Naive B cell (primary cell): ENCODE results near the gene GRIN3A. TPM values are rescaled to one million over a fixed set of nuclear protein-coding genes. Genes with fewer than 3 reads are reported as not detected.

Experiments
- ATAC-seq, 2 donors: fragments of 150-1000 bp; cut with Tn5 transposase; 2 replicates each; pipeline ENCODE4 v1.10.0; 2021; ENCODE audit warnings: low read depth in 2 of 2, mild to moderate bottlenecking in 2 of 2, moderate library complexity in 2 of 2
- DNase-seq: peaks from one replicate; pipeline ENCODE4 v3.0.0; 2022
- H3K27ac Mint-ChIP-seq, 6 donors: one replicate each; pipeline ENCODE4 v1.8.0; 2020 to 2022; ENCODE audit warnings: mild to moderate bottlenecking in 6 of 6, mixed read lengths in 6 of 6, moderate library complexity in 5 of 6, inconsistent platforms in 2 of 6
- H3K27me3 Mint-ChIP-seq, 3 donors: one replicate each; pipeline ENCODE4 v1.8.0; 2021 to 2022; ENCODE audit warnings: mixed read lengths in 3 of 3, mild to moderate bottlenecking in 1 of 3
- H3K36me3 Mint-ChIP-seq, 2 donors: one replicate each; pipeline ENCODE4 v1.8.0; 2020 to 2022; ENCODE audit warnings: mixed read lengths in 2 of 2, inconsistent platforms in 1 of 2, mild to moderate bottlenecking in 1 of 2
- H3K4me1 Mint-ChIP-seq, 3 donors: one replicate each; pipeline ENCODE4 v1.8.0; 2020 to 2022; ENCODE audit warnings: mixed read lengths in 3 of 3, inconsistent platforms in 1 of 3, mild to moderate bottlenecking in 1 of 3, moderate library complexity in 1 of 3
- H3K4me3 Mint-ChIP-seq, 8 donors: one replicate each; pipeline ENCODE4 v1.8.0; 2020 to 2022; ENCODE audit warnings: mild to moderate bottlenecking in 8 of 8, mixed read lengths in 8 of 8, moderate library complexity in 8 of 8, inconsistent platforms in 2 of 8
- H3K9me3 Mint-ChIP-seq, 7 donors: one replicate each; pipeline ENCODE4 v1.8.0; 2020 to 2022; ENCODE audit warnings: mixed read lengths in 7 of 7, mild to moderate bottlenecking in 5 of 7, inconsistent platforms in 2 of 7, moderate library complexity in 1 of 7
- polyA plus RNA-seq, 6 donors: library from polyadenylated mRNA; unstranded; fragments of 300-500 nt; fragmentation: Illumina TruSeq; gene quantifications; one replicate each; pipeline ENCODE4 v1.2.3, GENCODE V29; 2021; ENCODE audit warnings: low read depth in 6 of 6

The GRIN3A gene
- polyA plus RNA-seq, 6 donors from 2014 or later, result 0.03 to 0.09 (median 0.07) TPM; not detected in 2

DNA sequence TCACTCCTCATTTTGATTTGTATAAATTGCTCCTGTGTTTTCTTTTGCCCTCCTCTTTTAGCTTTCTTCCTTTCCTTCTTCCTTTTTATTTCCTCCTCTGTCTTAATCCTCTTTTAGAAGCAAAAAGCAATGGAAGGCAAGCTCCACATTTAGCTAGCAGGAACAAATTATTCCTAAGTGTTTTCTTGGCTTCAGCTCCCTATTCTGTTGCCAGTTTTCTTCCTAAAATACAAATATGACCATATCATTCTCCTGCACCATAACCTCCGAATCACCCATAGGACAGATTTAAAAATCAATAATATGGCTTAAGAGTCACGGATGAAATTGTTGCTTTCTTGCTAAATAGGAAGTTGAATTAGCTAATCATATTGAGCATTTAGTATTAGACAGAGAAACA is 49.4 kb downstream of the GRIN3A start:
- peaks cover 0 to 3% (median 0%) of the 10 kb centered on the region in 7 donors for H3K9me3 Mint-ChIP-seq
- ATAC-seq (no peak), DNase-seq (no peak)
- no peak overlapping the region for H3K27ac Mint-ChIP-seq
- no peaks in the 10 kb centered on the region for H3K4me1 Mint-ChIP-seq
- no peaks in the 10 kb centered on the region for H3K36me3 Mint-ChIP-seq
- H3K4me3 Mint-ChIP-seq, result no peak overlapping the region
- peaks cover 0 to 16% (median 0%) of the 10 kb centered on the region in 3 donors for H3K27me3 Mint-ChIP-seq

DNA sequence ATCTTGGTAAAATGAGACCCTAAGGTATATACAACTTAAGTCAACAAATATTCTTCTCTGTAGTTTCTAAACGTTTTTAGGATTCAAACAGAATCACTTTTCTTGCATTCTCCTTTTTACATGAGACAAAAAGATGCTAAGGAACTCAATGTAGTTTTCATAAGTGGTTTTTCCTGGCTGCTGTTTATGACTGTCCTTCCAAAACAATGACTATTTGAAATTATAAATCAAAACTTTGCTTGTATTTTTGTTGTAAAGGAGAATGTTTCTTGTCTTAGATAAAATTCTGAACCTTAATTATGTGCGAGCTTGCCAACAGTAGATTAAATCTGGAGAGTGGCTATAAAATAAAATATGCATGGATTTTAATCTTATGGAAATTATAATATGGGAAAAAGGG is 53.8 kb downstream of the GRIN3A start:
- no peak overlapping the region for H3K4me3 Mint-ChIP-seq
- H3K27ac Mint-ChIP-seq, result no peak overlapping the region
- no peak for ATAC-seq
- H3K9me3 Mint-ChIP-seq, result peaks cover 0 to 3% (median 0%) of the 10 kb centered on the region in 7 donors
- H3K4me1 Mint-ChIP-seq, result no peaks in the 10 kb centered on the region
- peaks cover 0 to 11% (median 4%) of the 10 kb centered on the region in 3 donors for H3K27me3 Mint-ChIP-seq
- no peaks in the 10 kb centered on the region for H3K36me3 Mint-ChIP-seq
- DNase-seq, result no peak

DNA sequence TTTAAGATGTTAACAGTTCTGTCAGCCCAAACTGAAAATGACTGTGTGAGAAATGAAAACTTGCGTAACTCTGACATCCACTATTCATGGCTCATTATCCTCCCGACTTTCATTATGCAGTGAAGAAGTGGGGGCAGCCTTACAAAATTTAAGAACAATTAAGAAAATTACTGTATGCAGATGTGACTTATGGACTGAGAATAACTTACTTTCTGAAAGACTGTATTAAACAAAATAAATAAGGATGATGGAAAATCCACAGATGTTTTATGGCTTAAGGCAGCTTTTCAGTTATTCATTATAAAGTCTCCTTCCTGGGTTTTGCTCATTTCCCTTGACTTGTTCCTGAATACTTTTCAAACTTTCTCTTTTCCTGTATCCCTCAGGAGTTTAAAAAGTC is 55.2 kb downstream of the GRIN3A start:
- Mint-ChIP-seq H3K4me3 (no peak overlapping the region), H3K4me1 (no peaks in the 10 kb centered on the region), H3K27me3 (peaks cover 0 to 9% (median 5%) of the 10 kb centered on the region in 3 donors), H3K9me3 (peaks cover 0 to 3% (median 0%) of the 10 kb centered on the region in 7 donors), H3K27ac (no peak overlapping the region), H3K36me3 (no peaks in the 10 kb centered on the region)
- ATAC-seq (no peak), DNase-seq (no peak)

DNA sequence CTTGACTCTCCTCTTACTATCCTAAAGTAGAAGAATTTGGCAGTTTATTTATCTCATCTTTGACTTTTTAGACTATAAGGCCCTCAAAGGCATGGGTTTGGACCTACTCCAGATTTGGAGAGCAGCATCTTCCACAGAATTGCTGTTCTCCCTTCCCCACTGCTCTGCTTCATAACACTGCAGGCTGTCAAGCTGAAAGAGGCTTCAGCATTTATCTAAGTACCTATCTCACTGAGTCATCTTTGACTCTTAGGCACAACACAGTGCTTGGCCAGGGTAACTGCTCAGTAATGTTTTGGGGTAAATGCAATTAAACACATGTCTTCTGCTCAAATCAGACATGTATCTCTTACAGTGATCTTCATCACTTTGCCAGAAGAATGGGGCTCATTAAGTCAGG is 60.6 kb downstream of the GRIN3A start:
- peaks cover 0 to 4% (median 0%) of the 10 kb centered on the region in 3 donors for H3K4me1 Mint-ChIP-seq
- ATAC-seq (no peak), DNase-seq (no peak)
- H3K36me3 Mint-ChIP-seq, result no peaks in the 10 kb centered on the region
- H3K27ac Mint-ChIP-seq, result no peak overlapping the region
- H3K27me3 Mint-ChIP-seq, result peaks cover 0 to 9% (median 8%) of the 10 kb centered on the region in 3 donors
- no peaks in the 10 kb centered on the region for H3K9me3 Mint-ChIP-seq
- no peak overlapping the region for H3K4me3 Mint-ChIP-seq

DNA sequence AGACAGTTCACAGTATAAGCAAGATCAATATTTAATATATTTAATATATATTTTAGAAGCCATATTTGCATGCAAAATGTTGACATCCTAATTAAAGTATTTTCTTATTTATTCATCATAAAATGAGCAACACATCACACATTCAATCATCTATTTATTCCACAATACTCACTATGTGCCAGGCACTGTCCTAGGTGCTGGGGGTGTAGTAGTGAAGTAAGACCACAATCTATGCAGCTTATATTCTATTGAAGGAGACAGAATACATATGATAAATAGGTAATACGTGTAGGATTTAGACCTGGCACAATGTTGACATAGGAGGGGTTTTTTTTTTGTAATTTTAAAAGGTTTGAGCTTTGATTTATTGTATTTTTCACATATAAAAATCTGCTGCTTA is 63.1 kb downstream of the GRIN3A start:
- Mint-ChIP-seq H3K4me1 (peaks cover 0 to 4% (median 0%) of the 10 kb centered on the region in 3 donors), H3K36me3 (no peaks in the 10 kb centered on the region)
- no peak for ATAC-seq

DNA sequence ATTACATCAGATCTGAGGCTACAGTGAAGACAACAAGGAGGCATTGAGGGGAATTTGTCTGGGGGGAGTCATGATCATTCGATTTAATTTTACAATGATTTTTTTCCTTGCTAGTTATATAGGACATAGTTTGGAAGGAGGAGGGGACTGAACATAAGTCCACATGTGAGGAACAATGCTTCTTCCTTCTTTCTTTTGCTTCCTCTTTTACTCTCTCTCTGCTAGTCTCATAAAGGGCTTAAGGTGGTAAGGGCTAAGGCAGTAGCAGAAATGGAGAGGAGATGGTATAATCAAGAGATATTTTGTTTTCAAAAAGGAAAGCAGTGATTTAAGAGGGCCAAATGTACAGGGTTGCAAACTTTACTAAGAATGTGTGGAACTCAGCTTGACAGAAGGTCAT is 64.3 kb downstream of the GRIN3A start:
- Mint-ChIP-seq H3K4me1 (peaks cover 0 to 4% (median 0%) of the 10 kb centered on the region in 3 donors), H3K4me3 (no peak overlapping the region), H3K9me3 (no peaks in the 10 kb centered on the region), H3K36me3 (no peaks in the 10 kb centered on the region), H3K27me3 (peaks cover 0 to 9% (median 8%) of the 10 kb centered on the region in 3 donors), H3K27ac (no peak overlapping the region)
- DNase-seq (no peak), ATAC-seq (peak in 1 of 2 donors; percentile 49)

More for the DNA sequence above, 63.1 kb downstream of the GRIN3A start:
- peaks cover 0 to 8% (median 5%) of the 10 kb centered on the region in 3 donors for H3K27me3 Mint-ChIP-seq
- DNase-seq, result no peak
- no peak overlapping the region for H3K27ac Mint-ChIP-seq
- H3K9me3 Mint-ChIP-seq, result no peaks in the 10 kb centered on the region
- no peak overlapping the region for H3K4me3 Mint-ChIP-seq

DNA sequence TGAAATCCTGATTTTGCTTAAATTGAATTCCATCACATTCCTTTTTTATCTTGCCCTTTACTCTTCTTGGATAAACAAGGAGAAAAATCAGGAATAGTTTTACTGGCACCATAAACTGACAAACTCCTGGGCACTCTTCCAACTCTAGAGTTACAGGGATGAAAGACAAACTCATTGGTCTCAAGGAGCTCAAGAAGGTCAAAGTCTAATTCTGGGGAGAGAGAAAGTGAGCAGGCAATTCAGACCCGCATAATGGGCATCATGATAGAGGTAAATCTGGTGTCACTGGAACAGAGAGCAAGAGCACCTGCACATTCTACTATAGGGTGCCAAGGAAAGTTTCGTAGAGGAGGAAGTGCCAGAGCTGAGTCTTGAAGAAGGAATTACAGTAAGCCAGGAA is 64.8 kb downstream of the GRIN3A start:
- no peaks in the 10 kb centered on the region for H3K9me3 Mint-ChIP-seq
- no peaks in the 10 kb centered on the region for H3K36me3 Mint-ChIP-seq
- H3K27me3 Mint-ChIP-seq, result peaks cover 0 to 8% (median 6%) of the 10 kb centered on the region in 3 donors
- no peak overlapping the region for H3K4me3 Mint-ChIP-seq
- H3K27ac Mint-ChIP-seq, result no peak overlapping the region
- H3K4me1 Mint-ChIP-seq, result peaks cover 0 to 4% (median 0%) of the 10 kb centered on the region in 3 donors
- no peak for ATAC-seq
- DNase-seq, result no peak

DNA sequence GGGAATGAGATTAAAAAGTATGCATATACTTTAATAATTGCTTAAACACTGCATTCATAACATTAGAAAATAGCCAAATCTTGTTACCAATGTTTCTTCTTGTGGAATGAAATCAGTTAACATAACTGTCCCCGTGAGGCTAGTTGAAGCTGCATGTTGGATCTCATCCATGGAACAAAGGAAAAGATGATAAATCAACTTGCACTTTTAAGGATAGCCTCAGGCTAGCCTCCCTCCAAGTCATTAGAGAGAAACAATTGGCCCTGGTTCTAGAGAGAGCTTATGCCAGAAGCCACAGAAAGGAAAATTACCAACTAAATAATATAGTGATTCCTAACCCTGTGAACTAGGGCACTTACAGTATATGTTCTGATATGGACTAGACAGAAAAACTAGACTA is 66.9 kb downstream of the GRIN3A start:
- Mint-ChIP-seq H3K4me3 (no peak overlapping the region), H3K4me1 (peaks cover 0 to 4% (median 0%) of the 10 kb centered on the region in 3 donors), H3K27me3 (peaks cover 0 to 8% (median 0%) of the 10 kb centered on the region in 3 donors), H3K27ac (no peak overlapping the region), H3K9me3 (no peaks in the 10 kb centered on the region), H3K36me3 (no peaks in the 10 kb centered on the region)
- DNase-seq (no peak), ATAC-seq (no peak)

DNA sequence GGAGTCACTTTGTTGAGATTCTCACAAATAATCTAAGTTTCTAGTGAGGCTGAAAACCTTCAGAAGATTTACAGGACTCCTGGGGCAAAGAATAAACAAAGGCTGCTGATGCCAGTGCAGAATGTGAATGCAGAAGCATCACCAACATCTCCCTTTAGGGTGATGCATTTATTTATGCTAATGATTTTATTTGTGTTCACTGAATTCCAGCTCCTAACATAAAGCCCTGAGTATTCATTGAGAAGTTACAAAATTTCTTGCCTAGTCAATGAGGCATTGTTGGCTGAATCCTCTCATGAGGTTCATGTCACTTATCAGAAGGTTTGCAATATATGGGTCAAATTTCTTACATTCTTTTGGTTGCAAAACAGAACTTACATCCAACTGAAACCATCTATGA is 70.0 kb downstream of the GRIN3A start:
- DNase-seq (no peak), ATAC-seq (no peak)
- H3K36me3 Mint-ChIP-seq, result no peaks in the 10 kb centered on the region
- no peaks in the 10 kb centered on the region for H3K4me1 Mint-ChIP-seq
- H3K9me3 Mint-ChIP-seq, result no peaks in the 10 kb centered on the region
- peaks cover 0 to 8% (median 7%) of the 10 kb centered on the region in 3 donors for H3K27me3 Mint-ChIP-seq
- no peak overlapping the region for H3K27ac Mint-ChIP-seq
- no peak overlapping the region for H3K4me3 Mint-ChIP-seq

DNA sequence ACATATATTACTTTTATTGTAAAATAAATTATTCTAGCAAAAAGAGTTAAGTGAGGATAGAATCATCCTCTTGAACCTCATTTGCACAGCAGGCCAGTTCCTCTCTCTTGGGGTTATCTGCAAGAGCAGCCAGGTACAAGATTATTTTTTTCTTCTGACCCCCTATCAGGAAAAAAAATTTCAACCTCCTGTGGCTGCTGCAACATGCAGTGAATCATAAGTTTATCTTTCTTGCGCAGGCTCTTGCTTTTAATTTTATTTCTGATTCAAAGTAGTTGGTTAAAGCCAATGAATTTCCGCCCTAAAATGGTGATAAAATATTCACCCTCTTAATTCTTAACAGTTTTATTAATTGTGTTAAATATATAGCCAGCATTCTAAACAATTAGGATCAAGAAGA is 74.0 kb downstream of the GRIN3A start:
- ATAC-seq (no peak), DNase-seq (no peak)
- H3K9me3 Mint-ChIP-seq, result no peaks in the 10 kb centered on the region
- H3K4me3 Mint-ChIP-seq, result no peak overlapping the region
- no peaks in the 10 kb centered on the region for H3K4me1 Mint-ChIP-seq
- H3K27ac Mint-ChIP-seq, result no peak overlapping the region
- peaks cover 0 to 15% (median 11%) of the 10 kb centered on the region in 3 donors for H3K27me3 Mint-ChIP-seq
- no peaks in the 10 kb centered on the region for H3K36me3 Mint-ChIP-seq

DNA sequence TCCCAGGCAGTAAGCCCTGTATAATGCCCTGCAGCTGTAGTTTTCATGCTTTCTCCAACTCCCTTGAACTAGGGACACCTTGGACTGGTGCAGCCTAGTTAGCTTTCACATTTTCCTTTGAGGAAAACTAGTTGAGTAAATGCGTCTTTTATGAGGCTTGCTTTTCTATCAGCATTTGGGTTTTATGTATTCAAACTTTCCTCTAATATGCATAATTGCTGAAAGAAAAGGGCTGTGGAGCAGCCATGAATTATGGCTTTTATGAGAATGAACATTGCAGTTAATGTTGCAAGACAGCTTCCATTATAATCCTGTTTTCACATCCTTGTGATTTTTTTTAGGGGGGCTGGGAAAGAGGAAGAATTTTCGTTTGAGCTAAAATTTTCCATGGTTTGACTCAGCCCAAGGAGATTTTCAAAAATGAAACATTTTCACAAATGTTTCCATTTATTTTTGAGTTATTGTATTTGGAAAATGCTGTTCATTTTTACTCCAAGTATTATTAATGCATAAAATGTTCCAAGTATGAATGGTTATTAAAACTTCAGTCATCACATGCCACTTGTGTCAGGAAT is 85.8 kb downstream of the GRIN3A start:
- Mint-ChIP-seq H3K27ac (no peak overlapping the region), H3K4me3 (no peak overlapping the region), H3K36me3 (no peaks in the 10 kb centered on the region), H3K9me3 (no peaks in the 10 kb centered on the region), H3K27me3 (peaks cover 5 to 21% (median 16%) of the 10 kb centered on the region in 3 donors), H3K4me1 (no peaks in the 10 kb centered on the region)
- DNase-seq (no peak), ATAC-seq (no peak)

DNA sequence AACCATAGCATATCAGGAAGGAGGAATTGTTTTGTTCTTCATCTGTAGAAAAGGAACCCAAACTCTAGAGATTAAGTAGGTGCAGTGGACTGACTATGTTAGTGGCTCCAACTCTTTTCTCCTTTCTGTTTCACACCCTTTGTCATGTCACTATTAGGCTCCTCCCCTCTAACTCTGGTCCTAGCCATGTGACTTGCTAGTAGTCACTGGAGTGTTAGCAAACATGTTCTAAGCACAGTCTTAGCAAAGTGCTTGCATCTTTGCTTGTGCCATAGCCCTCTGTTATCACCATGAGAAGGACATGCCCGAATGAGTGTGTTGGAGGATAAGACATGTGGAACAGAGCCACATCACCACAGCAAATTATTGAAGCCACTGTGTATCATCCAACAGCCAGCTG is 88.3 kb downstream of the GRIN3A start:
- no peak overlapping the region for H3K27ac Mint-ChIP-seq
- ATAC-seq (no peak), DNase-seq (no peak)
- H3K27me3 Mint-ChIP-seq, result peaks cover 0 to 5% (median 4%) of the 10 kb centered on the region in 3 donors
- peaks cover 0 to 3% (median 0%) of the 10 kb centered on the region in 7 donors for H3K9me3 Mint-ChIP-seq
- H3K4me1 Mint-ChIP-seq, result no peaks in the 10 kb centered on the region
- no peak overlapping the region for H3K4me3 Mint-ChIP-seq
- H3K36me3 Mint-ChIP-seq, result no peaks in the 10 kb centered on the region

DNA sequence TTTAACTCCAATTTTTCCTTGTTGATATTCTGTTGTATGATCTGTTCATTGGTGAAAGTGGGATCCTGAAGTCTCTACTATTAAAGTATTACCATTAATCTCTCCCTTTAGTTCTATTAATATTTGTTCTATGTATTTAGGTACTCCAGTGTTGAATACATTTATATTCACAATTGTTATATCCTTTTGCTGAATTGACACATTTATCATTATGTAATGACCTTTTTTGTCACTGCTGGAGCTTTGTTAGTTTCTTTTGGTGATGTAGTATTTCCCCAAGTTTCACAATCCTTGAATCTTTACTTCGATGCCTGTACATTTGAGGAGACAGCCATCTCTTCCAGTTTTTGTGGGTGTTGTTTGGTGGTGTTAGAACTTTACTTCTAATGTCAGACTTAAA is 90.0 kb downstream of the GRIN3A start:
- ATAC-seq (no peak), DNase-seq (no peak)
- Mint-ChIP-seq H3K4me3 (no peak overlapping the region), H3K4me1 (no peaks in the 10 kb centered on the region), H3K9me3 (peaks cover 0 to 5% (median 3%) of the 10 kb centered on the region in 7 donors), H3K27ac (no peak overlapping the region), H3K27me3 (no peaks in the 10 kb centered on the region), H3K36me3 (no peaks in the 10 kb centered on the region)

DNA sequence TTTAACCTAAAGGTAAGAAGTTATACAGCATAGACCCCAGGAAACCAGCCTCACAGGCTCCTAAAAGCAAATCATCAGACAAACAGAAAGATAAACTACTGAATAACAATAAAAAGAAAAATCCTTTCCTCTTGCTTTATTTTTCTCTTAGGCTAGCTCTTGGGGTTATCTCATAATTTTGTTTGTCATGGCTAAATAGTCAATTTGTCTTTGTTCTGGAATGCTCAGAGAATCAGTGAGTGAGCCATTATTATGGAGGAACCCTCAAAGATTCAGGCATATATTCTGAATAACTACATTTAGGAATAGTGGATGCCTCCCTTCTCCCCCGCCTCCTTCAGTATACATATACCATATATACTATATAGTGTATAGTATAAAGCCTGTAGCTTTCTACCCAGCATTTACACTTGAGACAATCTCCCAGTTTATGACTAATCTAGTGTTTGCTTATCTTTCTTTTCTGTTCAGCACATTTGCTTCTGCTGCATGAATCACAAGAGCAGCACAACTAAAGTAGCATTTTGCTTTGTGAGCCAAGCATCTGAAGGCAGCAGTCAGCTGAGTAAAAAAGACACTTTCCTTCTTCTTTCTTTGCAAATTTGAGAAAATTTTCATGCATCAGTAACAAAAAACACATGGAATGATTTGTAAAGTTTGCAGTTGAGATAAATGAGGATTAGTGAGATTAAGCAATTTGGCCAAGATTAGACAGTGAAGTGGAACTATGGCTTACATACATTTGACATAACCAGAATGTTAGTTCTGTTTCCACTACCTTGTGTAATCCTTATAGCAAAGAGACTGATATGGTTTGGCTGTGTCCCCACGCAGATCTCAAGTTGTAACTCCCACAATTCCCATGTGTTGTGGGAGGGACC is 98.4 kb downstream of the GRIN3A start:
- Mint-ChIP-seq H3K27ac (no peak overlapping the region), H3K9me3 (peaks cover 0 to 17% (median 11%) of the 10 kb centered on the region in 7 donors), H3K4me1 (no peaks in the 10 kb centered on the region), H3K27me3 (peaks cover 0 to 3% (median 0%) of the 10 kb centered on the region in 3 donors), H3K36me3 (no peaks in the 10 kb centered on the region), H3K4me3 (no peak overlapping the region)
- no peak for ATAC-seq
- no peak for DNase-seq
